ENCODE data around the gene A3GALT2.

A3GALT2 gene

GRCh38 chr1:33331444-33332356 is 10.8 kb upstream of the A3GALT2 start:
- no peak for DNase-seq

GRCh38 chr1:33330906-33331305 is 10.0 kb upstream of the A3GALT2 start:
- no peak for DNase-seq

GRCh38 chr1:33330361-33330890 is 9.5 kb upstream of the A3GALT2 start:
- no peak for DNase-seq

DNA sequence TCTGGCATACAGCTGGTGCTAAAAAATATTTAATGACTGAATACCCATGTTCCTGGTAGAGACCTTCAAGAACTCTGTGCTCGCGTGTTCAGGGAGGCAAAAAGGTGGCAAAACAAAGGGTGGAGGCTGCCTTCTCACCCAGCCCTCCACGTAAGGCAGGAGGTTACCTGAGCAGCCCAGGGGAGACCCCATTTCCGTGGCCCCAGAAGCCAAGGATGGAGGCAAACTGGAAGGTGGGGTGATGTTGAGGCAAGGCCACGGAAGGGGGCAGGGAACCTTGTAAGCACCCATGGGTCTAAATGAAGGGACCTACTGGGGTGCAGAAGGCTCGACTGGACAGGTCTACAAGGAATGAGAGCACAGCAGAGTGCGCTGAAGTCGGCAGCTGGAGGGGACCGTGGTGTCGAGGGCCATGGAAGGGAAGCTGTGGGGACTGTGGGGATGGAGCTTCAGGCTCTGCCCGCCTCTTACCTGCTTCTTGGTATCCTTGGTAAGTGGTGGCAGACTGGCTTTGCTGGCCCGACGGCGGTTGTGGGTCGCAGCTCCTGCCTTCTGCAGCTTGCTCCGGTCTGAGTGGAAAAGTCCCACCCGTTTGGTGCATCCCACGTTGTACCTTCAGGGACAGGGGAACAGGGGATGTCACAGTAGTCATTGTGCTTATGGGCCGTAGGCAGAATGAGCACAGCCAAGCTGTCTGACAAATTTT is 8.9 kb upstream of the A3GALT2 start:
- no peak for DNase-seq

GRCh38 chr1:33328817-33329216 is 7.9 kb upstream of the A3GALT2 start:
- DNase-seq = no peak

- DNase-seq = no peak
Observed at GRCh38 chr1:33327587-33328325, 6.9 kb upstream of the A3GALT2 start.

GRCh38 chr1:33326785-33327184 is 5.9 kb upstream of the A3GALT2 start:
- no peak for DNase-seq

DNA sequence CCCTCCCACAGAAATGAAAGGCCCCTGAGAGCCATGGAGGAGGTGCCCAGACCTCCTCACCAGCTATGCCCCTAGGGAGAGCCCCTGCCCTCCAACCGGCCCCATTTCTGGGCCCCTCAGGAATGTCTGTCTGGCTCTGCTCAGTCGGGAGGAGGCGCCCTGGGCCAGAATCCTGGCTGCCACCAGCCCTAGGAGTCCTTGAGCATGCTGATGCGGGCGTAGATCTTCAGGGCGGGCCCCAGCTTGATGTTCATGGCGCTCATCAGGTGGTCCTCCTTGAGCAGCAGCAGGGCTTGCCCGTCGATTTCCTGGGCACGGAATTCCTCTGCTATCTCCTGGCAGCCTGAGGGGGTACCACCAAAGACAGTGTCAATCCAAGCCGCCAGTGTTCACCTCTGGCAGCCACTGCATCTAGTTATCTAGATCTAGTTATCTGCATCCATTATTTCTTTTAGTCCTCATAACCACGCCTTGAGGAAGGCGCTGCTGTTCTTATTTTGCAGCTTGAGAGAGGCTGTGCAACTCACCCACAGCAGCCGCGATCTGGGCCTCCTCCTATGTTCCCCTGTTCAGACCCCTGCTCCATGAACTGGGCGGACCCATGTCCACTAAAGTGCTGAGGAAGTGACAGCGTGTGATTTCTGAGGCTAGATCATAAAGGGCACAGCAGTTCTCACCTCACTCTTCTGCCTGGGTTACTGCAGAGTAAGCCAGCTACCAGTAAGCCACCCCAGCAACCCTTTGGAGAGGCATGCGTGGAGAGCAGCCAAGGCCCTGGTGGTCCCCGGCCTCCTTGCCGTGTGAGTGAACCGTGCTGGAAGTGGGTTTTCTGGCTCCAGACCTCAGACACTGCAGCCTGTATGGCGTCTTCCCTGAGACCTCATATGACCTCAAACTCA is 4.0 kb upstream of the A3GALT2 start:
- DNase-seq = no peak

- no peak for DNase-seq
Observed at GRCh38 chr1:33323663-33324477, 3.0 kb upstream of the A3GALT2 start.

DNA sequence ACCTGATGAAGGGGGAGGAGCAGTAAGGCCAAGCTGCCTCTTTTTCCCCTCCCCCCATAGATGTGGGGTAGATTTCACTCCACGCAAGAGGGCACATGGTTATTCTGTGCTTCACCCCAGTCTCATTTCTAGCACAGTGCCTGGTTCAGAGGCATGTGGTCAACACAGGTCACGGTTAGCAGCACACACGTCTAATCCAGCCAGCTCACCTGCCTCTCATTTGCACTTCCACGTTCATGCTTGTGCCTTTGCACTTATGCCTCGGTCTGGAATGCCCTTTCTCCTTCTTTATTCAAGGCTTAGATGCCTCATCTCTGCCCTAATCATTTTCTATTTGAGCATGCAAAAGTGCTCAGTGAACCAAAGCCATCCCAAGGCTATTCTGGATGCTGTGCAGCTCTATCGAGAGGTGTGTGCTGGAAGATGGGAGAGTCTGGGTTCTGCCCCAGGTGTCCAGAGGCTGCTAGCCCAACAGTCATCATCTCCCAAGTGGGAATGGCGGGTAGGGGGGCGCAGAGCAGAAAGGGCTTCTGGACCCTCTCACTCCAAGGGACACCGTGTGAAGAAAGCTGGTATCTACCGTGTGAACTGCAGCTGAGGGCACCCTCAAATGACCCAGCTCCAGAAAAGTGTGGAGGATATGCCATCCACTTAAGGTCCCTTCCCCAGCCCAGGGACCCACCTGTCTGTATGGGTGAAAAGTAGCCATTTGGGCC is 2.1 kb upstream of the A3GALT2 start:
- no peak for DNase-seq

- DNase-seq = no peak
Observed at GRCh38 chr1:33322109-33322508, 1.2 kb upstream of the A3GALT2 start.

- no peak for DNase-seq
Observed at GRCh38 chr1:33321178-33321577, 280 bp upstream of the A3GALT2 start.

- no peak for DNase-seq
Observed at GRCh38 chr1:33319949-33320618, 814 bp downstream of the A3GALT2 start.

GRCh38 chr1:33319186-33319948 is 1.5 kb downstream of the A3GALT2 start:
- no peak for DNase-seq

GRCh38 chr1:33317946-33318345 is 3.0 kb downstream of the A3GALT2 start:
- DNase-seq = no peak

DNA sequence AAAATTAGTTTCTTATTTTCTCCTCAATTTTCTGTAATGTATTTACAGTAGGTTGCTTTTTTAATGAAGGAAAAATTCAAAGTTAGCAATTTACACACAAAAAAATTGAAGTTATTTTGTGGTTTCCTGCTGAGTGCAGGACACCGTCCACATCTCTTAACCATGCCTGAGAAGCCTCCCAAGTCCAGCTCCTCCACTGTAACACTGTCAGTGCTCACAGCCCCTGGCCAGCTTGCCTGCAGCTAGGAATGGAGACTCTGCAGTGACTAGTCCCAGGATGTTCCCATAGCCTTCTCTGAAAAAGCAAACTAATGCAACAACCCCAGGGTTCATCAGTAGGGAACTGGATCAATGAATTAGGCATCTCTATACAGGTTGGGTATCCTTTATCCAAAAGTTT is 3.5 kb downstream of the A3GALT2 start:
- no peak for DNase-seq

DNA sequence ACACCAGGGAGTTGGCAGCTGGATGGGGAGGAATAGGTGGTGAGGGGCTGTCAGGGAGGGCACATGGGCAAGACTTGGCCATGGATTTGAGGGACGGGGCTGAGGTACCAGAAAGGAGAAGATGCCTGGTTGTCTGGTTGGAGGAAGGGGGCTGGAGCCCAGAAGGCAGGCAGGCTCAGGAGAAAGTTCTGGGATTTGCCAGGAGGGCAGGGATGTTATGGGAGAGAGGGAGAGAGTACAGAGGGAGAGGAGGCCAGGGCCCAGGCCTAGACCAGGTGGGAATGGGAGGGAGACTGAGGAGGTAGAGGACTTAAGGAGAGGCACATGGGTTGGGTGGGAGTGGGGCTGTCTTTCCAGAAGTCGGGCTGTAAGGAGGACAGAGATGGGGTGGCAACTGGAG is 4.3 kb downstream of the A3GALT2 start:
- DNase-seq = no peak

DNA sequence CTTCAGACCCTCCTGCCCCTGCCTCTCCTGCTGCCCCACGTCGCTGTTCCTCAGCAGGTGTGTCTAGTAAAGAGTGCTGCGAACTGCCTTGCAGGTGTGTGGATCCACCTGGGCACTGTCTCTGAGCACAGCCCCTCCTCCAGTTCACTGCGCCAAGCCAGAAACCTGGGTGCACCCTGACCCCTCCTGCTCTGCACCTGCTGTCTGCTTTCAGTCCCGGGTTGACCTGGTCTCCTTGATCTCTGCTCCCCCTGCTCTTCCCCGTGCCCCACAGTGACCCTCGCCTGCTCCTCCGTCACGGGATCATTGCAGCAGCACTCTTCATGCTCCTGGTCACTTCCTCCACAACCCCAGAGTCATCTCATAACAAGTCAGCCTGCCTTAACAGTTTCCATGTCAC is 6.5 kb downstream of the A3GALT2 start:
- DNase-seq = no peak

DNA sequence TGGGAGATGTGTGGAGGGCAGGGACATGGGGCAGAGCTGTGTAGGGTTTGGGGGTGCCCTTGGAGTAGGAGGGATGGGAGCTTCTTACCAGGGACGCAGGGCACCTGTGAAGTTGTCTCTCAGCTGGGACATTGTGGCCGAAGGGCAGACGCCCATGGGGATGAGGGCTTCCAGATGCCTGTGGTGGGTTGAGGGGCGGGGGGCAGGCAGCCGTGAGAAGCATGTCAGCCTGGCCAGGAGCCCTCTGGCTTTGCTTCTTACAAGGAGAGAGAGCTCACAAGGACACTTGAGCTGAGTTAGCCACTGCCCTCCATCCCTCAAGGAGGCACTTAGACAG is 8.5 kb downstream of the A3GALT2 start:
- no peak for DNase-seq

Data from hippocampal formation (tissue), 2 donors.